HG02610 (cell line): ENCODE results near the gene ZBED6.
"Not testable (repeated sequence)": the region's sequence is repeated elsewhere in the genome, so short reads cannot be mapped to it uniquely, and the experiment has no call there.

Experiments used
- ATAC-seq: cut with Tn5 transposase; IDR thresholded peaks from one replicate; pipeline ENCODE4 v1.9.1; 2021; ENCODE audit warnings: mild to moderate bottlenecking, moderate library complexity; ENCODE audit not compliant: unreplicated experiment

Gene ZBED6

GRCh38 chr1:203778146-203778545, 17.3 kb upstream of the ZBED6 start:
- ATAC-seq = no peak

GRCh38 chr1:203778789-203779188, 16.6 kb upstream of the ZBED6 start:
- ATAC-seq = no peak

GRCh38 chr1:203781962-203782361, 13.5 kb upstream of the ZBED6 start:
- no peak for ATAC-seq

GRCh38 chr1:203789966-203790365, 5.5 kb upstream of the ZBED6 start:
- no peak for ATAC-seq

- no peak for ATAC-seq
These were observed 3.9 kb upstream of the ZBED6 start for GRCh38 chr1:203791498-203791897.

GRCh38 chr1:203792486-203792885, 2.9 kb upstream of the ZBED6 start:
- no peak for ATAC-seq

- not testable (repeated sequence) for ATAC-seq
These were observed 1.9 kb upstream of the ZBED6 start for GRCh38 chr1:203793561-203793960.

GRCh38 chr1:203794764-203795440, 521 bp upstream of the ZBED6 start:
- no peak for ATAC-seq

GRCh38 chr1:203796236-203796605, 798 bp downstream of the ZBED6 start:
- ATAC-seq = no peak

GRCh38 chr1:203797216-203797615, 1.8 kb downstream of the ZBED6 start:
- ATAC-seq = no peak

GRCh38 chr1:203797948-203798655, 2.7 kb downstream of the ZBED6 start:
- no peak for ATAC-seq

GRCh38 chr1:203799157-203799556, 3.7 kb downstream of the ZBED6 start:
- ATAC-seq = no peak

- no peak for ATAC-seq
These were observed 4.5 kb downstream of the ZBED6 start for GRCh38 chr1:203799971-203800370.

- no peak for ATAC-seq
These were observed 10.3 kb downstream of the ZBED6 start for GRCh38 chr1:203805689-203806088.

- no peak for ATAC-seq
These were observed 11.8 kb downstream of the ZBED6 start for GRCh38 chr1:203807196-203807595.

- no peak for ATAC-seq
These were observed 18.3 kb downstream of the ZBED6 start for GRCh38 chr1:203813581-203814341.

GRCh38 chr1:203818399-203818798, 23.0 kb downstream of the ZBED6 start:
- no peak for ATAC-seq

GRCh38 chr1:203823306-203823705, 27.9 kb downstream of the ZBED6 start:
- ATAC-seq = no peak

GRCh38 chr1:203826175-203826574, 30.8 kb downstream of the ZBED6 start:
- no peak for ATAC-seq

GRCh38 chr1:203828002-203828401, 32.6 kb downstream of the ZBED6 start:
- ATAC-seq = no peak

- ATAC-seq = no peak
These were observed 33.1 kb downstream of the ZBED6 start for GRCh38 chr1:203828503-203828902.

- ATAC-seq = not testable (repeated sequence)
These were observed 33.8 kb downstream of the ZBED6 start for GRCh38 chr1:203829247-203829646.
